GM12878 (cell line): Measurements from ENCODE around the gene AGO4. TPM values are rescaled to one million over a fixed set of nuclear protein-coding genes. Genes with fewer than 3 reads are reported as not detected.

Experiments
- ATAC-seq: fragments of 200-7000 bp; cut with Tn5 transposase; 3 replicates; pipeline ENCODE4 v1.9.1; 2020; ENCODE audit warnings: mild to moderate bottlenecking, moderate library complexity
- BruUV-seq: library from RNA; stranded (reverse); fragments of 400-500 nt; replicated peaks from 2 replicates; lab custom pipeline; 2021; lab: Mats Ljungman, UMichigan
- CTCF ChIA-PET: fragments of 300-600 bp; sonication (Branson Sonifier 250); formaldehyde crosslinking; extraction: SDS; loops from one replicate; lab custom pipeline; 2021; ENCODE audit warnings: inconsistent platforms; lab: Yijun Ruan, JAX
- POLR2A ChIA-PET: fragments of 350-600 bp; formaldehyde crosslinking; extraction: SDS; loops from one replicate; lab custom pipeline; 2021; ENCODE audit warnings: inconsistent platforms; lab: Charles Lee
- RAD21 ChIA-PET: fragments of 300-600 bp; sonication (Branson Sonifier 250); formaldehyde crosslinking; loops from one replicate; lab custom pipeline; 2023; ENCODE audit warnings: antibody characterized with exemption; ENCODE audit not compliant: unreplicated experiment; lab: Charles Lee
- SMC1A ChIA-PET: fragments of 300-600 bp; sonication (Branson Sonifier 250); formaldehyde crosslinking; loops from one replicate; lab custom pipeline; 2023; ENCODE audit not compliant: unreplicated experiment, uncharacterized antibody; lab: Charles Lee
- DNase-seq: peaks from one replicate; pipeline ENCODE4 v3.0.0-alpha.2; 2011; ENCODE audit warnings: low read depth, low spot score
- FAIRE-seq: peaks from 3 replicates; lab custom pipeline; 2011; peaks lifted over from hg19 to GRCh38; lab: Jason Lieb, UNC
- H2AFZ ChIP-seq: 2 replicates; pipeline ENCODE4 v1.6.0; 2011; ENCODE audit warnings: low read depth, low read length, control low read depth; ENCODE audit not compliant: control insufficient read depth
- H3K27ac ChIP-seq: 2 replicates; pipeline ENCODE4 v1.5.1; 2011; ENCODE audit warnings: control low read depth; ENCODE audit not compliant: control insufficient read depth, insufficient read depth
- H3K27me3 ChIP-seq, 2 experiments: replicated peaks in 1 of 2; 2 replicates each; pipeline versions ENCODE4 v1.6.0 to v1.6.1; 2011; ENCODE audit warnings: low read length in 1 of 2; ENCODE audit not compliant: control insufficient read depth in 2 of 2, insufficient read depth in 2 of 2
- H3K36me3 ChIP-seq, 2 experiments: 2 replicates each; pipeline ENCODE4 v1.5.1; 2011; ENCODE audit warnings: low read length in 1 of 2; ENCODE audit not compliant: control insufficient read depth in 2 of 2, insufficient read depth in 2 of 2
- H3K4me1 ChIP-seq: 2 replicates; pipeline ENCODE4 v1.6.1; 2011; ENCODE audit warnings: mild to moderate bottlenecking, low read length, moderate library complexity, mixed read lengths; ENCODE audit not compliant: control insufficient read depth, insufficient read depth
- H3K4me2 ChIP-seq: 2 replicates; pipeline ENCODE4 v1.6.0; 2011; ENCODE audit warnings: control low read depth; ENCODE audit not compliant: control insufficient read depth, insufficient read depth
- H3K4me3 ChIP-seq: fragments of 200-600 bp; sonication (generic); 2 replicates; pipeline ENCODE4 v1.5.1; 2016
- H3K79me2 ChIP-seq: 2 replicates; pipeline ENCODE4 v1.6.0; 2011; ENCODE audit warnings: low read length; ENCODE audit not compliant: control insufficient read depth, insufficient read depth
- H3K9ac ChIP-seq: 2 replicates; pipeline ENCODE4 v1.8.0; 2011; ENCODE audit warnings: low read length, control low read depth, mixed read lengths; ENCODE audit not compliant: control insufficient read depth, insufficient read depth
- H3K9me3 ChIP-seq: replicated peaks from 3 replicates; pipeline ENCODE4 v1.5.1; 2011; ENCODE audit warnings: mild to moderate bottlenecking, low read length; ENCODE audit not compliant: control insufficient read depth, insufficient read depth
- H4K20me1 ChIP-seq: 2 replicates; pipeline ENCODE4 v1.6.0; 2011; ENCODE audit not compliant: control insufficient read depth, insufficient read depth
- GATAD2B ChIP-seq: fragments of 450-650 bp; conservative IDR thresholded peaks from 2 replicates; pipeline ENCODE4 v1.6.1; 2017; ENCODE audit warnings: low read depth, mild to moderate bottlenecking, moderate library complexity
- HCFC1 ChIP-seq: fragments of 150-350 bp; IDR thresholded peaks from 2 replicates; pipeline ENCODE4 v1.6.1; 2014; ENCODE audit warnings: low read length
- HDAC6 ChIP-seq: fragments of 200-600 bp; sonication (generic); IDR thresholded peaks from one replicate; pipeline ENCODE4 v1.8.0; 2017; ENCODE audit warnings: antibody characterized with exemption; ENCODE audit not compliant: unreplicated experiment
- PAX5 ChIP-seq: IDR thresholded peaks from 2 replicates; pipeline ENCODE4 v1.6.1; 2011; ENCODE audit warnings: low read depth, low read length, borderline replicate concordance
- RB1 ChIP-seq: fragments of 450-650 bp; formaldehyde crosslinking; IDR thresholded peaks from 2 replicates; pipeline ENCODE4 v1.6.1; 2017; ENCODE audit warnings: mild to moderate bottlenecking, borderline replicate concordance
- STAT3 ChIP-seq: IDR thresholded peaks from 2 replicates; pipeline ENCODE4 v1.6.1; 2011; ENCODE audit warnings: low read depth, low read length, improper control_type of control experiment
- TBL1XR1 ChIP-seq: IDR thresholded peaks from 2 replicates; pipeline ENCODE4 v1.6.1; 2012; ENCODE audit warnings: low read depth, low read length, improper control_type of control experiment
- TCF7 ChIP-seq: IDR thresholded peaks from 2 replicates; pipeline ENCODE4 v1.6.1; 2014; ENCODE audit warnings: antibody characterized with exemption, borderline replicate concordance
- WGBS: methylation state at CpG from one replicate; pipeline ENCODE4 v1.1.6; 2016; ENCODE audit warnings: low lambda C conversion rate; ENCODE audit not compliant: insufficient replicate concordance, insufficient coverage; ENCODE audit errors: missing lambda C conversion rate; 5-methylcytosine and 5-hydroxymethylcytosine counted together
- in situ Hi-C: fragments of 300-500 bp; cut with MboI; formaldehyde crosslinking; loops from 9 replicates; pipeline ENCODE4 v1.14.3; 2018; ENCODE audit warnings: mixed read lengths
- intact Hi-C: fragments of 100-400 bp; cut with micrococcal nuclease; formaldehyde crosslinking; loops from one replicate; pipeline ENCODE4 v1.14.2; 2022; ENCODE audit not compliant: unreplicated experiment
- polyA plus RNA-seq, 11 experiments: library from polyadenylated mRNA; depleted of rRNA in 4 of 11; unstranded in 6 of 11; stranded (reverse) in 5 of 11; fragments of >200 nt; fragmentation: Nextera tagmentation in 4 of 11; fragmentation: Illumina TruSeq in 1 of 11; extraction: Ambion mirVana in 4 of 11; extraction: Trizol in 1 of 11; gene quantifications; 1 replicate in 1 of 11; 2 replicates in 10 of 11; pipeline versions ENCODE4 v1.2.1 to v1.2.3, GENCODE V29; 2011 to 2016; ENCODE audit warnings: inconsistent platforms in 2 of 11, missing spikeins in 2 of 11, low read depth in 1 of 11
- total RNA-seq, 4 experiments: library from RNA; depleted of rRNA in 3 of 4; stranded (reverse); fragments of >200 nt in 3 of 4; fragmentation: Illumina TruSeq in 1 of 4; extraction: Trizol in 1 of 4; gene quantifications; 2 replicates each; pipeline versions ENCODE4 v1.2.1 to v1.2.3, GENCODE V29; 2013 to 2021
- TF ChIP-seq, protein P1 (sequence below): fragments of 450-650 bp; IDR thresholded peaks from 2 replicates; pipeline ENCODE4 v1.6.1; 2016; ENCODE audit warnings: mild to moderate bottlenecking
- TF ChIP-seq, protein P2 (sequence below): fragments of 450-650 bp; IDR thresholded peaks from 2 replicates; pipeline ENCODE4 v1.6.1; 2016; ENCODE audit warnings: mild to moderate bottlenecking
- TF ChIP-seq, protein P3 (sequence below): IDR thresholded peaks from 2 replicates; pipeline ENCODE4 v1.6.1; 2012; ENCODE audit warnings: low read depth, low read length, improper control_type of control experiment

The AGO4 gene
- total and polyA plus RNA-seq, 10 of the 15 experiments (the other 5 are each of a cell fraction or from before 2014, with no cell fraction given) = 1.2 to 7.9 (median 3.2) TPM

DNA sequence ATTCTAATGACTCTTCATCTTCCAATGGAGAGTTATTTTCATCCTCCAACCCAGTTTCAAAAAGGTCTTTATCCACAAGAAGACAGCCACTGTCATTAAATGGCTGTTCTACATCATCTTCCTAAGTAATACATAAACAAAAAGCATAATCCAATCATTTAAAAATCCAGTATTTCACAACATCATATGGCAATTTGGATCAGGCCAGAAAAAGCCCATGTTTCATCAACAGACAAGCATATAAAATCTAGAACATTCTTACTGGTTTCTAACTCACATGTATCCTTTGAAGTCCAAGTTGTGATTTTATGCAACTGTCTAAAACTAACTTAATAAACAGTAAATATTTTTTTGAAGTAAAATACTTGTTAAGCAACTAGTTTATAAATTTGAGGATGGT, 44.6 kb upstream of the AGO4 start:
- no peak overlapping the region for H3K27ac ChIP-seq
- no peaks in the 10 kb centered on the region for H3K9me3 ChIP-seq
- H3K36me3 ChIP-seq = peaks cover 2 to 6% of the 10 kb centered on the region in 2 experiments; a peak in 3 of 4 replicates
- no peaks in the 10 kb centered on the region for H3K4me1 ChIP-seq
- H2AFZ ChIP-seq = peak overlapping the region; percentile 33; the same call in 1 of the 2 replicates
- no TSS peak for BruUV-seq
- ATAC-seq (no peak), DNase-seq (no peak), FAIRE-seq (peak; percentile 62)
- POLR2A ChIA-PET = interaction anchor here (0.7 to 1.1 kb wide), 3 partner anchors 9 to 14 kb away, joined by 3 to 6 read pairs (median 5); no protein-coding TSS in a partner anchor
- H3K4me2 ChIP-seq = peak overlapping the region; percentile 12; the same call in 1 of the 2 replicates
- no peak overlapping the region for H3K4me3 ChIP-seq
- RAD21 ChIA-PET = no interaction called here
- H3K27me3 ChIP-seq = no peaks in the 10 kb centered on the region
- SMC1A ChIA-PET = interaction anchor here (0.6 to 2.9 kb wide), 5 partner anchors 9 to 309 kb away, joined by 3 to 10 read pairs (median 3); no protein-coding TSS in a partner anchor
- TF ChIP-seq STAT3 (no peak), PAX5 (no peak), TBL1XR1 (no peak)
- H3K79me2 ChIP-seq = peaks cover 24% of the 10 kb centered on the region
- no peak overlapping the region for H3K9ac ChIP-seq
- in situ Hi-C loops (no loop called here), intact Hi-C loops (no loop called here)
- CTCF ChIA-PET = interaction anchor here (0.7 to 1.8 kb wide), 6 partner anchors 9 to 199 kb away, joined by 3 to 7 read pairs (median 5); no protein-coding TSS in a partner anchor
- H4K20me1 ChIP-seq = no peaks in the 10 kb centered on the region

DNA sequence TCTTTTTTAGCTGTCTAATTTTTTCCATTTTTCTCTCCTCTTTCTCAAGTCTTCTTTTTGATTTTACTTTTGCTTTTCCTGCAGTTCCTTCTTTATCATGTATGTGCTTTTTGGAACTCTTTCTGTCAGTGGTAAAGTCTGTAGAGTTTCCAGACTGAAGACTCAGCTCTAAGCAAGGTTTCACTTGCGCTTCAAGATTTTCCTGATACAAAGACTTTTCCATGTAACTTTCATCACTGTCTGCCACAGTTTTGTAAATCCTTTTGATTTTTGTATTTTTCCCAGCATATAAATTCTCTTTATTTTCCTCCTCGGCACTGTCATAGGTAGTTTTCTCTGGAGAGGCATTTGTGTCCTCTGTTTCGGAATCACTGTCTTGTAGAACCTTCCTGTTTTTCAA, 43.5 kb upstream of the AGO4 start:
- H2AFZ ChIP-seq = peak overlapping the region; percentile 46
- no peaks in the 10 kb centered on the region for H3K4me1 ChIP-seq
- no peaks in the 10 kb centered on the region for H3K27me3 ChIP-seq
- ChIA-PET RAD21 (interaction anchor here (0.5 to 1.0 kb wide), 3 partner anchors 83 to 537 kb away, joined by 3 to 4 read pairs (median 4); no protein-coding TSS in a partner anchor), POLR2A (interaction anchor here (0.7 to 7.0 kb wide), 2 partner anchors 9 to 186 kb away, joined by 4 to 70 read pairs; no protein-coding TSS in a partner anchor), CTCF (interaction anchor here (1.2 to 1.9 kb wide), 5 partner anchors 8 to 195 kb away, joined by 3 to 7 read pairs (median 5); no protein-coding TSS in a partner anchor), SMC1A (interaction anchor here (1.5 to 2.9 kb wide), 3 partner anchors 8 to 11 kb away, joined by 3 to 10 read pairs (median 8); no protein-coding TSS in a partner anchor)
- 98% methylated on average over 3 of the region's 3 CpGs for WGBS
- in situ Hi-C loops = no loop called here
- H3K36me3 ChIP-seq = peaks cover 2 to 6% of the 10 kb centered on the region in 2 experiments; a peak in 3 of 4 replicates
- H3K4me2 ChIP-seq = peak overlapping the region; percentile 35; the same call in 1 of the 2 replicates
- no TSS peak for BruUV-seq
- DNase-seq = no peak
- no peaks in the 10 kb centered on the region for H3K9me3 ChIP-seq
- no peaks in the 10 kb centered on the region for H4K20me1 ChIP-seq
- intact Hi-C loops = no loop called here
- FAIRE-seq = no peak
- no peak overlapping the region for H3K27ac ChIP-seq
- ATAC-seq = no peak
- peaks cover 35% of the 10 kb centered on the region for H3K79me2 ChIP-seq
- H3K9ac ChIP-seq = no peak overlapping the region
- H3K4me3 ChIP-seq = no peak overlapping the region
- TF ChIP-seq, protein P1, sequence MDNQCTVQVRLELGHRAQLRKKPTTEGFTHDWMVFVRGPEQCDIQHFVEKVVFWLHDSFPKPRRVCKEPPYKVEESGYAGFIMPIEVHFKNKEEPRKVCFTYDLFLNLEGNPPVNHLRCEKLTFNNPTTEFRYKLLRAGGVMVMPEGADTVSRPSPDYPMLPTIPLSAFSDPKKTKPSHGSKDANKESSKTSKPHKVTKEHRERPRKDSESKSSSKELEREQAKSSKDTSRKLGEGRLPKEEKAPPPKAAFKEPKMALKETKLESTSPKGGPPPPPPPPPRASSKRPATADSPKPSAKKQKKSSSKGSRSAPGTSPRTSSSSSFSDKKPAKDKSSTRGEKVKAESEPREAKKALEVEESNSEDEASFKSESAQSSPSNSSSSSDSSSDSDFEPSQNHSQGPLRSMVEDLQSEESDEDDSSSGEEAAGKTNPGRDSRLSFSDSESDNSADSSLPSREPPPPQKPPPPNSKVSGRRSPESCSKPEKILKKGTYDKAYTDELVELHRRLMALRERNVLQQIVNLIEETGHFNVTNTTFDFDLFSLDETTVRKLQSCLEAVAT = no peak
- TF ChIP-seq, protein P2, sequence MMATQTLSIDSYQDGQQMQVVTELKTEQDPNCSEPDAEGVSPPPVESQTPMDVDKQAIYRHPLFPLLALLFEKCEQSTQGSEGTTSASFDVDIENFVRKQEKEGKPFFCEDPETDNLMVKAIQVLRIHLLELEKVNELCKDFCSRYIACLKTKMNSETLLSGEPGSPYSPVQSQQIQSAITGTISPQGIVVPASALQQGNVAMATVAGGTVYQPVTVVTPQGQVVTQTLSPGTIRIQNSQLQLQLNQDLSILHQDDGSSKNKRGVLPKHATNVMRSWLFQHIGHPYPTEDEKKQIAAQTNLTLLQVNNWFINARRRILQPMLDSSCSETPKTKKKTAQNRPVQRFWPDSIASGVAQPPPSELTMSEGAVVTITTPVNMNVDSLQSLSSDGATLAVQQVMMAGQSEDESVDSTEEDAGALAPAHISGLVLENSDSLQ = no peak
- TF ChIP-seq HDAC6 = no peak
- no peak for TF ChIP-seq GATAD2B
- TF ChIP-seq HCFC1 = no peak
- TF ChIP-seq STAT3 = no peak
- no peak for TF ChIP-seq TCF7
- TF ChIP-seq, protein P3, sequence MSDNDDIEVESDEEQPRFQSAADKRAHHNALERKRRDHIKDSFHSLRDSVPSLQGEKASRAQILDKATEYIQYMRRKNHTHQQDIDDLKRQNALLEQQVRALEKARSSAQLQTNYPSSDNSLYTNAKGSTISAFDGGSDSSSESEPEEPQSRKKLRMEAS = no peak
- TF ChIP-seq RB1 = no peak
